A673 (cell line): Measurements from ENCODE around the gene KRT82. TPM values are rescaled to one million over a fixed set of nuclear protein-coding genes. Genes with fewer than 3 reads are reported as not detected.

Experiments used
- BruUV-seq: library from RNA; stranded (reverse); fragments of 400-500 nt; replicated peaks from 2 replicates; lab custom pipeline; 2021; lab: Mats Ljungman, UMichigan
- CTCF ChIA-PET: fragments of 300-600 bp; sonication (Branson Sonifier 250); formaldehyde crosslinking; loops from one replicate; lab custom pipeline; 2022; ENCODE audit warnings: antibody characterized with exemption; lab: Charles Lee
- POLR2A ChIA-PET: fragments of 300-600 bp; sonication (Branson Sonifier 250); formaldehyde crosslinking; loops from one replicate; lab custom pipeline; 2022; ENCODE audit warnings: antibody characterized with exemption; ENCODE audit not compliant: low non-redundant PET; lab: Charles Lee
- DNase-seq: peaks from one replicate; pipeline ENCODE4 v3.0.0-alpha.2; 2015; ENCODE audit warnings: low spot score
- H3K27ac ChIP-seq: fragments of 200-600 bp; sonication (generic); 2 replicates; pipeline ENCODE4 v1.5.1; 2016; ENCODE audit warnings: mixed run types, low read depth, mild to moderate bottlenecking, mixed read lengths, antibody characterized with exemption, low read length; ENCODE audit not compliant: poor library complexity, severe bottlenecking
- H3K27me3 ChIP-seq: fragments of 200-600 bp; sonication (generic); replicated peaks from 2 replicates; pipeline ENCODE4 v1.6.1; 2017; ENCODE audit warnings: mixed run types, low read depth, mild to moderate bottlenecking, mixed read lengths, antibody characterized with exemption, low read length; ENCODE audit not compliant: insufficient read depth, poor library complexity
- H3K36me3 ChIP-seq: fragments of 200-600 bp; sonication (generic); 2 replicates; pipeline ENCODE4 v1.6.1; 2016; ENCODE audit warnings: mixed run types, mild to moderate bottlenecking, mixed read lengths, antibody characterized with exemption, low read length; ENCODE audit not compliant: insufficient read depth, poor library complexity, severe bottlenecking
- H3K4me1 ChIP-seq: fragments of 200-600 bp; sonication (generic); 2 replicates; pipeline ENCODE4 v1.6.1; 2017; ENCODE audit warnings: mixed run types, mild to moderate bottlenecking, mixed read lengths, antibody characterized with exemption, low read length; ENCODE audit not compliant: insufficient read depth, poor library complexity, severe bottlenecking
- H3K4me3 ChIP-seq: fragments of 200-600 bp; sonication (generic); 2 replicates; pipeline ENCODE4 v1.5.1; 2016; ENCODE audit warnings: low read depth, mixed run types, mild to moderate bottlenecking, mixed read lengths, low read length; ENCODE audit not compliant: poor library complexity, severe bottlenecking
- H3K9me3 ChIP-seq: fragments of 200-600 bp; sonication (generic); 2 replicates; pipeline ENCODE4 v1.6.1; 2016; ENCODE audit warnings: mixed run types, low read depth, mild to moderate bottlenecking, mixed read lengths, antibody characterized with exemption, low read length; ENCODE audit not compliant: poor library complexity, severe bottlenecking
- CTCF ChIP-seq: fragments of 300-800, 200-600 bp; sonication (generic); conservative IDR thresholded peaks from 2 replicates; pipeline ENCODE4 v1.5.1; 2017; ENCODE audit warnings: low read depth, mild to moderate bottlenecking, antibody characterized with exemption, low read length, moderate library complexity, mixed read lengths
- EZH2 ChIP-seq: fragments of 200-600 bp; sonication (generic); IDR thresholded peaks from 2 replicates; pipeline ENCODE4 v1.6.1; 2017; ENCODE audit warnings: borderline replicate concordance, low read depth, mild to moderate bottlenecking, mixed read lengths, antibody characterized with exemption, low read length; ENCODE audit not compliant: poor library complexity, severe bottlenecking
- intact Hi-C: fragments of 100-400 bp; cut with micrococcal nuclease; formaldehyde crosslinking; loops from one replicate; pipeline ENCODE4 v1.10.0; 2022; ENCODE audit not compliant: unreplicated experiment
- total RNA-seq: library from RNA; stranded (reverse); gene quantifications from 2 replicates; pipeline ENCODE4 v1.2.3, GENCODE V29; 2021

The KRT82 gene
- total RNA-seq, 1 experiment from 2014 or later: not detected

- CTCF ChIA-PET: no interaction called here
- BruUV-seq: no TSS peak
Measured at GRCh38 chr12:52423661-52424500, 17.7 kb upstream of the KRT82 start.

DNA sequence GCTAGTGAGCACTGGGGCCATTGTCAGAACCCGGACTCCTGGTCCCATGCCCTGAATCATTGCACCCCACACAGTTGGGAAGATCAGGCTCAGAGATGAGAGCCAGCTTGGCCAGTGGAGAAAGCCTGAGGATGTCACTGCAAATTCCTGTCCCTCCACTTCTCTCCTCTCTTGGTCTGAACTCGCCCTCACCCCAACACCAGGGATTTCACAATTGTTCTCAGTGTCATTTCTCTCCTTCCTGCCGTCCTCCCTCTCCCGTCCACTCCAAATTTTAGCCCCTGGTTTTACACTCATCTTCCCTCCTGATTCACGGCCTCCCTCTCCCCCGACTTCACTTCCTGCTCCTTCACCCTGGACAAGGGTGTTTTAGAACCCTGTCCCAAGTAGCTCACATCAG, 16.9 kb upstream of the KRT82 start:
- ChIA-PET POLR2A (no interaction called here), CTCF (no interaction called here)
- Histone ChIP-seq H3K27ac (no peak overlapping the region), H3K4me3 (no peak overlapping the region), H3K4me1 (no peaks in the 10 kb centered on the region), H3K36me3 (no peaks in the 10 kb centered on the region), H3K27me3 (peaks cover 10% of the 10 kb centered on the region), H3K9me3 (no peaks in the 10 kb centered on the region)
- intact Hi-C loops: no loop called here
- TF ChIP-seq CTCF (no peak), EZH2 (no peak)
- no peak for DNase-seq
- BruUV-seq: no TSS peak

More at GRCh38 chr12:52423661-52424500, 17.7 kb upstream of the KRT82 start:
- Histone ChIP-seq H3K36me3 (no peaks in the 10 kb centered on the region), H3K27ac (no peak overlapping the region), H3K9me3 (no peaks in the 10 kb centered on the region), H3K4me3 (no peak overlapping the region), H3K4me1 (no peaks in the 10 kb centered on the region), H3K27me3 (peaks cover 11% of the 10 kb centered on the region)
- POLR2A ChIA-PET: no interaction called here
- TF ChIP-seq CTCF (no peak), EZH2 (no peak)
- intact Hi-C loops: no loop called here
- DNase-seq: no peak

DNA sequence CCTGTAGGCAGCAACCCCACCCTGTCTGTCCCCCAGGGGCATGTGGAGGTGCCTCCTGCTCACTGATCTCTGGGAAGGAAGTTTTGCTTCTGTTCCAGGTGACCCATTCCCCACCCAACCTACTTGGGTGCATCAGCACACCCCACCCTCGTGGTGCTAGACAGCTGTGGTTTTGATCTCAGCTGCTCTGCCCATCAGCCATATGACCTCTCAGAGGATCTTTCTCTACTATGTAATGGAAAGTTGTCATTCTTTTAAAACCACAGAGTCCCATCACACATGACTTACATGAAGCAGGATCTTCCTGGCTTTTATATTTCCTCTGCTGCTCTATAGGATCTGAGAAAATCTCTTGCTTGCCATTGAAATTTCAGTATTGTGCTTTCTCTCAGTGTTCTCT, 13.5 kb upstream of the KRT82 start:
- Histone ChIP-seq H3K27me3 (no peaks in the 10 kb centered on the region), H3K36me3 (no peaks in the 10 kb centered on the region), H3K4me1 (no peaks in the 10 kb centered on the region), H3K9me3 (no peaks in the 10 kb centered on the region), H3K4me3 (no peak overlapping the region), H3K27ac (no peak overlapping the region)
- ChIA-PET POLR2A (no interaction called here), CTCF (no interaction called here)
- no TSS peak for BruUV-seq
- intact Hi-C loops: no loop called here
- DNase-seq: no peak
- no peak for TF ChIP-seq CTCF
- no peak for TF ChIP-seq EZH2
